VCaP (cell line): ENCODE data around the gene CD247.

Source experiments
- H3K27ac ChIP-seq: fragments of 450-650 bp; 2 replicates; pipeline ENCODE4 v1.5.1; 2017
- TF ChIP-seq, protein P1 (sequence below): fragments of 450-650 bp; conservative IDR thresholded peaks from 2 replicates; pipeline ENCODE4 v1.5.1; 2017; ENCODE audit warnings: mild to moderate bottlenecking, moderate library complexity

Gene CD247

DNA sequence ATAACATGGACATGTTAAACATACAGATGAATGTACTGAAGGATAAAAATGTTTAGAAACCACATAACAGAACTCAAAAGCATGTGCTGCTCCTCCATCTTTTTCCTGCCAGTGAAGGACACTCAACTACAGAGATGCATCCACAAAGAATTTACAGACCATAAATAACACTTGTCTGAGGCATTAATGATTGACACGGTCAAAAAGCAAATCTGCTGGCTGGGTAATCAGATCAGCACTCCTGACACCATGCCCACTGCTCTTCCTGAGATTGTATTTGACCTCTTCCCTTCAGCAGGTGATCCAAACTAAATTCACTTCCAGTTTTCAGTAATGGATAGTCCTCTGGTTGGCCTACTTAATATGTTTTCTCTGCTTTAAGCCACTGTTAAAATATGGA lies 28.6 kb upstream of the CD247 start:
- TF ChIP-seq, protein P1, sequence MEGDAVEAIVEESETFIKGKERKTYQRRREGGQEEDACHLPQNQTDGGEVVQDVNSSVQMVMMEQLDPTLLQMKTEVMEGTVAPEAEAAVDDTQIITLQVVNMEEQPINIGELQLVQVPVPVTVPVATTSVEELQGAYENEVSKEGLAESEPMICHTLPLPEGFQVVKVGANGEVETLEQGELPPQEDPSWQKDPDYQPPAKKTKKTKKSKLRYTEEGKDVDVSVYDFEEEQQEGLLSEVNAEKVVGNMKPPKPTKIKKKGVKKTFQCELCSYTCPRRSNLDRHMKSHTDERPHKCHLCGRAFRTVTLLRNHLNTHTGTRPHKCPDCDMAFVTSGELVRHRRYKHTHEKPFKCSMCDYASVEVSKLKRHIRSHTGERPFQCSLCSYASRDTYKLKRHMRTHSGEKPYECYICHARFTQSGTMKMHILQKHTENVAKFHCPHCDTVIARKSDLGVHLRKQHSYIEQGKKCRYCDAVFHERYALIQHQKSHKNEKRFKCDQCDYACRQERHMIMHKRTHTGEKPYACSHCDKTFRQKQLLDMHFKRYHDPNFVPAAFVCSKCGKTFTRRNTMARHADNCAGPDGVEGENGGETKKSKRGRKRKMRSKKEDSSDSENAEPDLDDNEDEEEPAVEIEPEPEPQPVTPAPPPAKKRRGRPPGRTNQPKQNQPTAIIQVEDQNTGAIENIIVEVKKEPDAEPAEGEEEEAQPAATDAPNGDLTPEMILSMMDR, result no peak
- H3K27ac ChIP-seq, result no peak overlapping the region

DNA sequence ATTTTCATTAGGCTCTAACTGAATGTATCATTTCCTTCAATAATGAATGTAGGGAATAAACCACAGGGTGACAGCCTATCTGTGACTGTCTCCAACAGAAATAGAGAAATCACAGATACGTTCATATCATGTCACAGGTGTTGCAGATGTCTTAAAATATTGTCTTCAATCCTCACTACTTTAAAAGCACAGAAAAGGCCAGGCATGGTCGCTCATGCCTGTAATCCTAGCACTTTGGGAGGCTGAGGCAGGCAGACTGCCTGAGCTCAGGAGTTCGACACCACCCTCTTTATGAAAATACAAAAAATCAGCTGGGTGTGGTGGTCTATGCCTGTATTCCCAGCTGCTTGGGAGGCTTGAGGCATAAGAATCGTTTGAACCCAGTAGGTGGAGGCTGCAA lies 27.0 kb upstream of the CD247 start:
- TF ChIP-seq, protein P1, result no peak
- H3K27ac ChIP-seq, result peak overlapping the region; percentile 76; the same call in 1 of the 2 replicates

DNA sequence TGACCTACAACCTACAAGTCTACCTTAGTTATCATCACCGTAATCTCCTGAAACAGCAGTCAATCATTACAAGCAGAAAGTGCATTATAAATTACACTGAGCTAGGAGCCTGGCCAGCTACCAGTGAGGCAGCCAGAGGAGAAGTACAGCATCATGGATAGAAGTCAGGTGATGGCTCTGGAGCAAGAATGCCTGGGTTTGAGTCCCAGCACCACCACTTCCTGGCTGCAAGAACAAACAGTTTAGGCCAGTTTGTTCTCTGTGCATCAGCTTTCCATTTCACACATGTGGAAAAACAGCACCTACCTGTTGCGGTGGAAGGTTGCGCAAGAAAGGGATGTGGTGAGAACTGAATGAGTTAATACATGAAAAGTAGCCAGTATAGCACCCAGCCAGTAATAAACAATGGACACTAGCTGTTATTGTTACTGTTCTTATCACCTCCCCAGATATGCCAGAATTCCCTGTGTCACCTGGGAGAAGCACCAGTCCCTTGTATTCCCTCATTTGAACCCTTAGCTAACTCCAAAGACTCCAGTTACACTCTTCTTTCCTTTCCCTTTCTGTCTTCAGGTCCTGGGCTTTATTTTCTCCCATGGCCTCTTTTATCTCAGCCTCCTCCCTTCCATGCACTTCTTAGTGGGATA lies 26.2 kb upstream of the CD247 start:
- H3K27ac ChIP-seq, result peak overlapping the region; percentile 76
- TF ChIP-seq, protein P1, result no peak

DNA sequence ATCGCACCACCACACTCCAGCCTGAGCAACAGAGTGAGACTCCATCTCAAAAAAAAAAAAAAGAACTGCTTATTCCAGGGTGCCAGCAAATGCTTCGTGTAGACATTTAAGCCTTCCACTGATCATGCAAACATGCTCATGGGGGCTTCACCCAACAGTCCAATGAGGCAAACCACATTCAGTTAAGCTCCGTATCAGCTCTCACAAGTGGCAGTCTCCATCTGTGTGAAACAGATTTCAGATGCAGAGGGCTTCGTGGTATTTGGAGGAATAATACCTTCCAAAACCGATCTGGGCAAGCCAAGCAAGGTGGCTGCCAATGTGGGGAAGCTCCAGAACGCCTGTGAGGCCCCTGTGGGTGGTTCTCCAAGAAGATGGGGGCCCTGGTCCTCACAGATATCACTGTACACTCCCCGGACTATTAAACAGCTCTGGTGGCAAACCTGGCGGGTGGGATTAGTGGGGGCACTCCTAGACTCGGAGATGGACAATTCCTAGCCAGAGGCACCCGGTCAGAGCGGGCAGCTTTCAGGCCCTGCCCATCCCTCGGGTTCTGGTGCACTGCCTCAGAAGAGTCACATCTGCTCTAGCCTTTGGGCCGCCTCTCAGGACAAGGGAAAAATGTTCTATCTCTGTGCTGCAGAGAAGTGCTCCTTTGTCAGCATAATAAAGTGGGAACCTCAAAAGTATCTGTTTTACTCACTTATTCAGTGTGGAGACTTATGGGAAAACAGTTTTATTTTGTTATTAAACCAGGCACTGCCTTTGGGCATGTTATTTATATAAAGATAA lies 25.1 kb upstream of the CD247 start:
- peak overlapping the region; percentile 76 for H3K27ac ChIP-seq
- TF ChIP-seq, protein P1, result no peak

DNA sequence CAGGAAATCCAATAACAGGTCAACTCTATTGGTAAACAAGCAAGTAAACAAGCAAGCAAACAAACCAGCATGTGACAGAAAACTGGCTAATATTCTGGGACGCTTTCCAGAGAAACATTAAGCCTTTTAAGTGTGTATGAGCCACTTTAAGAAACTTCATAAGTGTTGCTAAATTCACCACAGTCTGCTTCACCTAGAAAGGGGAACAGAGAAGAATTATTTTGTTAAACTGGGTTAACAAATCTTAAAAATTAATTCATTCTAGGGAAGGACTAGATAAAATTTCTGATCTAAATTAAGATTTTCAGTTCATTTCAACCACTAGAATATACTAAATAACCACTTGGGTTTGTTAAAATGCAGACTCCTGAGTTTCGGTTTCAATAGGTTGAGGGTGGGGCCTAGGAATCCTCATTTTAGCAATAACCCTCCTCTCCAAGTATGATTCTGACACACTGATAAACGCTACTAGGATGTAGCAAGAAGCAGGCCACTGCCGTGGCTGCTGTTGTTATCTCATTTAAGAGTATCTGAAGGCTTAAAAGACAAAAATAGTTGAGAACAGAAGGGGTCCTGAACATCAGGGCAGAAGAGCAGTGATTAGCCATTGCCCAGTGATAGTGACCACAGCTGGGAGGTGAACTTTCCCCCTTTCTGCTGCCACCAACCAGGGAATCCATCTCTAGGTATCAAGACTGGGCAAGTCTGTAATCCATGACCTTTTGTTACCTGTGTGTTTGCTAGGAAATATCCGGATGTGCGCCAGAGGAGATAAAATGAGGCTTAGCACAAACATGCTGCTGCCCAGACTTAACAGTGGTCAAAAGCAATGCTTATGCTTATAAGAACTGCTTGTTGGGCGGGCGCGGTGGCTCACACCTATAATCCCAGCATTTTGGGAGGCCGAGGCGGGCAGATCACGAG lies 24.0 kb upstream of the CD247 start:
- peak overlapping the region; percentile 76 for H3K27ac ChIP-seq
- TF ChIP-seq, protein P1, result no peak

DNA sequence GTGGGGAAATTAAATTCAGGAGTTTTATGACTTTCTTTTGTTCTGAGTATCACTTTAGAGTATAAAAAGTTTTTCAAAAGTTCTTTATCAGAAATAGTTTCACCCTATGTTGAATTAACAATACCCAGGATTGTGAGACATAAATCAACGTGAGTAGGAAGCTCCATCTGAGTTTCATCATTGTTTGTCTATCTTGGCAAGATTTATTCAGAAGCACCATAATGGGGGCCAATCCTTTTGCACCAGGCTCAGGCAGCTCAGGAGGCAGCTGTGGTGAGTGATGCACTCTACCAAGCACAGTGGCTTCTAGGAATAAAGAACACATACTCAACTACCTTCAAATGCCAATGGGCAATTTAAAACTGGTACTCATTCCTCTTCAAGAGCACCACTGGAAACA lies 23.3 kb upstream of the CD247 start:
- TF ChIP-seq, protein P1, result no peak
- H3K27ac ChIP-seq, result peak overlapping the region; percentile 76; the same call in 1 of the 2 replicates

DNA sequence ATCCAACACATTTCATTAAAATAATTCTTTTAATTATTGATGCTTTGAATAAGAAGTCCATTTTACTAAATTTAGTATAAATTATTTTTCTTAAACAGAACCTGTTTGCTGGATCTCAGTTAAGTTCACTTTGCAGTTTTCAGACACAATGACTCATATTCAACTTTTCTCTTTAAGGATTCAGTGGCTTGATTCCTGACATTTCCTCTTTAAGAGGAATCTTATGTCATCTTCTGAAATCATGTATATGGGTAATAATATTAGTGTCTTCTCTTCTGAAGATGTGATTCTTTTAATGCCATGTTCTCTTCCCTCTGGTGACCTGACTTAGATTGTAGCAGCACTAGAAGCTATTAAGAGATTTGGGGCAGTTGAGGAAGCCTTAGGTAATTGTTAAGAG lies 22.7 kb upstream of the CD247 start:
- TF ChIP-seq, protein P1, result no peak
- H3K27ac ChIP-seq, result no peak overlapping the region
